22Rv1 (cell line): ENCODE data around the gene SH2D4B.

Source experiments
- ZFX ChIP-seq: fragments of 450-650 bp; IDR thresholded peaks from 2 replicates; pipeline ENCODE4 v1.6.1; 2017; ENCODE audit warnings: antibody characterized with exemption, borderline replicate concordance
- TF ChIP-seq, protein P1 (sequence below): fragments of 450-650 bp; IDR thresholded peaks from 2 replicates; pipeline ENCODE4 v1.5.1; 2017; ENCODE audit warnings: mild to moderate bottlenecking

DNA sequence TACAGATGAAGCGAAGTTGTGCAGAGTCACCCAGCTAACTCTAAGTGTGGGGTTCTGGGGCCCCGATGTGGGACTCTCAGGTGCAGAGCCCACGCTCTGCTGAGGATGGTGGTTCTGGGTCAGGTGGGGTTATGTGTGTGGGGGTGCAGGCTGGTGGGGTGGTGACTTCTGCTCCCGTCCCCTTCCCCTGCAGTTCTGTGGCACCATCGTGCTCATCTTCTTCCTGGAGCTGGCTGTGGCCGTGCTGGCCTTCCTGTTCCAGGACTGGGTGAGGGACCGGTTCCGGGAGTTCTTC lies 28.6 kb upstream of the SH2D4B start:
- TF ChIP-seq, protein P1, sequence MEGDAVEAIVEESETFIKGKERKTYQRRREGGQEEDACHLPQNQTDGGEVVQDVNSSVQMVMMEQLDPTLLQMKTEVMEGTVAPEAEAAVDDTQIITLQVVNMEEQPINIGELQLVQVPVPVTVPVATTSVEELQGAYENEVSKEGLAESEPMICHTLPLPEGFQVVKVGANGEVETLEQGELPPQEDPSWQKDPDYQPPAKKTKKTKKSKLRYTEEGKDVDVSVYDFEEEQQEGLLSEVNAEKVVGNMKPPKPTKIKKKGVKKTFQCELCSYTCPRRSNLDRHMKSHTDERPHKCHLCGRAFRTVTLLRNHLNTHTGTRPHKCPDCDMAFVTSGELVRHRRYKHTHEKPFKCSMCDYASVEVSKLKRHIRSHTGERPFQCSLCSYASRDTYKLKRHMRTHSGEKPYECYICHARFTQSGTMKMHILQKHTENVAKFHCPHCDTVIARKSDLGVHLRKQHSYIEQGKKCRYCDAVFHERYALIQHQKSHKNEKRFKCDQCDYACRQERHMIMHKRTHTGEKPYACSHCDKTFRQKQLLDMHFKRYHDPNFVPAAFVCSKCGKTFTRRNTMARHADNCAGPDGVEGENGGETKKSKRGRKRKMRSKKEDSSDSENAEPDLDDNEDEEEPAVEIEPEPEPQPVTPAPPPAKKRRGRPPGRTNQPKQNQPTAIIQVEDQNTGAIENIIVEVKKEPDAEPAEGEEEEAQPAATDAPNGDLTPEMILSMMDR = no peak
- TF ChIP-seq ZFX = no peak
